Chondrocyte (in vitro differentiated cells): ENCODE results near the gene MFNG. TPM values are rescaled to one million over a fixed set of nuclear protein-coding genes. Genes with fewer than 3 reads are reported as not detected.

Experiments used
- DNase-seq: peaks from one replicate; pipeline ENCODE4 v3.0.0; 2021; ENCODE audit warnings: mixed read lengths, low spot score
- H3K27ac Mint-ChIP-seq: one replicate; pipeline ENCODE4 v1.8.0; 2021; ENCODE audit warnings: mild to moderate bottlenecking, moderate library complexity, mixed read lengths; ENCODE audit not compliant: unreplicated experiment
- H3K27me3 Mint-ChIP-seq: 2 replicates; pipeline ENCODE4 v1.8.0; 2021; ENCODE audit warnings: low read depth, mixed read lengths
- H3K36me3 Mint-ChIP-seq: 2 replicates; pipeline ENCODE4 v1.8.0; 2021; ENCODE audit warnings: low read depth, mixed read lengths
- H3K4me1 Mint-ChIP-seq: 2 replicates; pipeline ENCODE4 v1.8.0; 2021; ENCODE audit warnings: low read depth, mild to moderate bottlenecking, mixed read lengths
- H3K4me3 Mint-ChIP-seq: one replicate; pipeline ENCODE4 v1.8.0; 2021; ENCODE audit warnings: mild to moderate bottlenecking, moderate library complexity, mixed read lengths; ENCODE audit not compliant: unreplicated experiment
- H3K9me3 Mint-ChIP-seq: 2 replicates; pipeline ENCODE4 v1.8.0; 2021; ENCODE audit warnings: low read depth, mixed read lengths
- total RNA-seq: library from RNA; stranded (reverse); gene quantifications from 3 replicates; pipeline ENCODE4 v1.2.1, GENCODE V29; 2021
- TF ChIP-seq, protein P1 (sequence below): fragments of 200-600 bp; sonication (generic); IDR thresholded peaks from 2 replicates; pipeline ENCODE4 v1.5.0; 2021; ENCODE audit warnings: antibody characterized with exemption, mild to moderate bottlenecking, moderate library complexity

The MFNG gene
- total RNA-seq, 1 donor from 2014 or later: 1.1 TPM

DNA sequence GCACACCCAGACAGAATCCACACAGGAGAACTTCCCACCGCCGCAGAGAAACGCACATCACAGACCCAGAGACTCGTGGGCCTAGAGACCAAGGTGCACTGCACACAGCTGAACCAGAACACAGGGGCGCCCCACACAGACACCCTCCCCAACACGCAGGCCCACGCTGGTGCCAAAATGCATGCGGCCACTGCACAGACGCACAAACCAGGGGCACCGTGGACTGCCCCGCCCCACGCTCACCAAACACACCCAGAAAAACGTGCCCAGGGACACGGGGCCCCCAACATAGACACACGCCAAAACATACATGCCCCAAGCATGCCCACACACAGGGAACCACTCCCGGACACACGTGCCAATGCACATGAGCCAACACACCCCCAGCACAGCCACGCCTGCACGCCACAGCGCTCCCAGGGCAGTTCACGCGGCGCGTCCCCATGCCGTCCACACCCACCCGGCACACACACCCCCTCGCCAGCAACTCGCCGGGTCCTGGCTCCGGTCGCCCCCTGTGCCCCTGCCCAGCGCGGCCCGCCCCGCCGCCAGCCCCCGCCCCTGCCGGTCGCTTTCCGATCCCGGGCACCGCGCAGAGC is 66.7 kb downstream of the MFNG start:
- no peak for DNase-seq
- TF ChIP-seq, protein P1, sequence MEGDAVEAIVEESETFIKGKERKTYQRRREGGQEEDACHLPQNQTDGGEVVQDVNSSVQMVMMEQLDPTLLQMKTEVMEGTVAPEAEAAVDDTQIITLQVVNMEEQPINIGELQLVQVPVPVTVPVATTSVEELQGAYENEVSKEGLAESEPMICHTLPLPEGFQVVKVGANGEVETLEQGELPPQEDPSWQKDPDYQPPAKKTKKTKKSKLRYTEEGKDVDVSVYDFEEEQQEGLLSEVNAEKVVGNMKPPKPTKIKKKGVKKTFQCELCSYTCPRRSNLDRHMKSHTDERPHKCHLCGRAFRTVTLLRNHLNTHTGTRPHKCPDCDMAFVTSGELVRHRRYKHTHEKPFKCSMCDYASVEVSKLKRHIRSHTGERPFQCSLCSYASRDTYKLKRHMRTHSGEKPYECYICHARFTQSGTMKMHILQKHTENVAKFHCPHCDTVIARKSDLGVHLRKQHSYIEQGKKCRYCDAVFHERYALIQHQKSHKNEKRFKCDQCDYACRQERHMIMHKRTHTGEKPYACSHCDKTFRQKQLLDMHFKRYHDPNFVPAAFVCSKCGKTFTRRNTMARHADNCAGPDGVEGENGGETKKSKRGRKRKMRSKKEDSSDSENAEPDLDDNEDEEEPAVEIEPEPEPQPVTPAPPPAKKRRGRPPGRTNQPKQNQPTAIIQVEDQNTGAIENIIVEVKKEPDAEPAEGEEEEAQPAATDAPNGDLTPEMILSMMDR: no peak
- Mint-ChIP-seq H3K4me3 (peak overlapping the region; percentile 65), H3K4me1 (peaks cover 11% of the 10 kb centered on the region), H3K9me3 (no peaks in the 10 kb centered on the region), H3K27ac (no peak overlapping the region), H3K36me3 (no peaks in the 10 kb centered on the region), H3K27me3 (peaks cover 30% of the 10 kb centered on the region)

Other genes starting within 250 kb of the MFNG start
- 0.20 TPM in 1 of 3 replicates, not detected in the others for gene RAC2, start 242.1 kb downstream of the MFNG start, total RNA-seq
- not detected in 3 replicates for gene CYTH4, start 203.9 kb downstream of the MFNG start, total RNA-seq
- 0.65 to 1.2 TPM (median 1.1 TPM) in 3 replicates for gene ELFN2, start 58.9 kb downstream of the MFNG start, total RNA-seq
- 7.0 to 14.2 TPM (median 13.5 TPM) in 3 replicates for gene CARD10, start 33.0 kb upstream of the MFNG start, total RNA-seq
- 155 to 167 TPM (median 156 TPM) in 3 replicates for gene CDC42EP1, start 74.1 kb upstream of the MFNG start, total RNA-seq
- not detected in 3 replicates for gene LGALS2, start 93.7 kb upstream of the MFNG start, total RNA-seq
- 32.0 to 35.9 TPM (median 34.8 TPM) in 3 replicates for gene GGA1, start 122.5 kb upstream of the MFNG start, total RNA-seq
- 1.6 to 2.7 TPM (median 2.4 TPM) in 3 replicates for gene SH3BP1, start 153.3 kb upstream of the MFNG start, total RNA-seq
- 14.8 to 17.2 TPM (median 15.2 TPM) in 3 replicates for gene PDXP, start 172.3 kb upstream of the MFNG start, total RNA-seq
- 1,066 to 2,807 TPM (median 2,760 TPM) in 3 replicates for gene LGALS1, start 189.3 kb upstream of the MFNG start, total RNA-seq
- 12.1 to 18.7 TPM (median 12.8 TPM) in 3 replicates for gene NOL12, start 200.0 kb upstream of the MFNG start, total RNA-seq
- gene TRIOBP, start 210.7 kb upstream of the MFNG start, total RNA-seq: 47.9 to 49.8 TPM (median 49.5 TPM) in 3 replicates